MM.1S (cell line): Measurements from ENCODE around the gene PVR.

Source experiments
- EZH2 ChIP-seq: fragments of 300-600 bp; sonication (generic); optimal IDR thresholded peaks from 2 replicates; pipeline ENCODE3; 2017; ENCODE audit warnings: low read depth, mild to moderate bottlenecking, antibody characterized with exemption, low read length, mixed read lengths
- EZH2phosphoT487 ChIP-seq: fragments of 300-600 bp; sonication (generic); IDR thresholded peaks from 2 replicates; pipeline ENCODE4 v1.6.1; 2018; ENCODE audit warnings: antibody characterized with exemption, low read length
- TF ChIP-seq, protein P1 (sequence below): fragments of 300-600 bp; sonication (generic); IDR thresholded peaks from 2 replicates; pipeline ENCODE4 v1.5.1; 2016; ENCODE audit warnings: antibody characterized with exemption, low read length, mixed read lengths

DNA sequence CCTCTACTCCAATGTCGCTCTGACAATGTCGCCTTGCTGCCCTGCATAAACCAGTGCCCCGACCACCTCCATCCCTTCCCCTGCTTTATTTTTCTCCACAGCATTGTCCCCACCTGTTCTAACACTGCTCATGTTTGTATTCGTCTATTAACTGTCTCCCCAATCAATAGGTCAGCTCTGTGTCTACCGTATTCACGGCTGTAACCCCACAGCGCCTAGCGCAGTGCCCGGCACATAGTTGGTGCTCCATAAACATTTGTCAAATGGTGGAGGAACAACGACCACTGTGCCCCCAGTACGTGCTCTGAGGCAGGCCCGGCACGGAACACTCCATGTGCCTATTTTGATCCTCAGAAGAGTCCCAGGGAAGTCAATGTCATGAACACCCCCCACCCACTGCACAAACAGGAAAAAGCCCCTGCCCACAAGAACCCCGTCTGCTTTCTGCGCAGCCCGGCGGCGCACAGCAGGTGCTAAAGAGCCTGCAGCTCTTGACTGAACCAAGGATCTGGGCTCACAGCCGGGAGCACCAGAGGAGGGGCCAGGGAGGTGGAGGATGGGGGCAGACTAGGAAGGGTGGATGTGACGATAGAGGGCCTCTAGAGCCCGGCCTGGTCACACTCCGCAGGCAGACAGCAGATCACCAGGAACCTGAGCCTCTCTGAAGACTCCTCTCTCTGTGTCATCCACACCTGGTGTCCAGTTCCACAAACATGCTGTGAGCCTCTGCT, 53.4 kb downstream of the PVR start:
- TF ChIP-seq, protein P1, sequence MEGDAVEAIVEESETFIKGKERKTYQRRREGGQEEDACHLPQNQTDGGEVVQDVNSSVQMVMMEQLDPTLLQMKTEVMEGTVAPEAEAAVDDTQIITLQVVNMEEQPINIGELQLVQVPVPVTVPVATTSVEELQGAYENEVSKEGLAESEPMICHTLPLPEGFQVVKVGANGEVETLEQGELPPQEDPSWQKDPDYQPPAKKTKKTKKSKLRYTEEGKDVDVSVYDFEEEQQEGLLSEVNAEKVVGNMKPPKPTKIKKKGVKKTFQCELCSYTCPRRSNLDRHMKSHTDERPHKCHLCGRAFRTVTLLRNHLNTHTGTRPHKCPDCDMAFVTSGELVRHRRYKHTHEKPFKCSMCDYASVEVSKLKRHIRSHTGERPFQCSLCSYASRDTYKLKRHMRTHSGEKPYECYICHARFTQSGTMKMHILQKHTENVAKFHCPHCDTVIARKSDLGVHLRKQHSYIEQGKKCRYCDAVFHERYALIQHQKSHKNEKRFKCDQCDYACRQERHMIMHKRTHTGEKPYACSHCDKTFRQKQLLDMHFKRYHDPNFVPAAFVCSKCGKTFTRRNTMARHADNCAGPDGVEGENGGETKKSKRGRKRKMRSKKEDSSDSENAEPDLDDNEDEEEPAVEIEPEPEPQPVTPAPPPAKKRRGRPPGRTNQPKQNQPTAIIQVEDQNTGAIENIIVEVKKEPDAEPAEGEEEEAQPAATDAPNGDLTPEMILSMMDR, result no peak
- no peak for TF ChIP-seq EZH2phosphoT487
- TF ChIP-seq EZH2, result no peak
